Endometrium (tissue), 2 donors: ENCODE data around the gene GPR162.

Experiments
- FAIRE-seq: peaks from 2 replicates; lab custom pipeline; 2012; peaks lifted over from hg19 to GRCh38; lab: Jason Lieb, UNC
- donor health status: control.
- donor health status: control.

GPR162 gene

GRCh38 chr12:6788972-6789924, 32.4 kb upstream of the GPR162 start, which contains the start of gene CD4:
Gene CD4, plus strand, starts transcription at chr12:6789528. Its CDS starts 10,611 bp downstream, at chr12:6800139.
- FAIRE-seq, result no peak

GRCh38 chr12:6790496-6791150, 31.0 kb upstream of the GPR162 start:
- FAIRE-seq, result no peak

GRCh38 chr12:6791931-6792520, 29.6 kb upstream of the GPR162 start:
- no peak for FAIRE-seq

- FAIRE-seq, result no peak
These were observed 29.0 kb upstream of the GPR162 start for GRCh38 chr12:6792522-6793201.

- no peak for FAIRE-seq
These were observed 26.5 kb upstream of the GPR162 start for GRCh38 chr12:6795088-6795487.

GRCh38 chr12:6796576-6796975, 25.0 kb upstream of the GPR162 start:
- no peak for FAIRE-seq

GRCh38 chr12:6799147-6799546, 22.5 kb upstream of the GPR162 start:
- FAIRE-seq, result no peak

- no peak for FAIRE-seq
These were observed 14.5 kb upstream of the GPR162 start for GRCh38 chr12:6807170-6807569.

- no peak for FAIRE-seq
These were observed 12.6 kb upstream of the GPR162 start for GRCh38 chr12:6809056-6809455.

GRCh38 chr12:6810758-6811157, 10.9 kb upstream of the GPR162 start:
- no peak for FAIRE-seq

GRCh38 chr12:6813363-6813762, 8.3 kb upstream of the GPR162 start:
- FAIRE-seq, result no peak

GRCh38 chr12:6816598-6816997, 5.0 kb upstream of the GPR162 start:
- no peak for FAIRE-seq

GRCh38 chr12:6817098-6817497, 4.5 kb upstream of the GPR162 start:
- no peak for FAIRE-seq

- no peak for FAIRE-seq
These were observed 3.9 kb upstream of the GPR162 start for GRCh38 chr12:6817662-6818157.

GRCh38 chr12:6818222-6818621, 3.4 kb upstream of the GPR162 start:
- no peak for FAIRE-seq

GRCh38 chr12:6818645-6819044, 3.0 kb upstream of the GPR162 start:
- FAIRE-seq, result no peak

- no peak for FAIRE-seq
These were observed 2.3 kb upstream of the GPR162 start for GRCh38 chr12:6819106-6820030.

- no peak for FAIRE-seq
These were observed 1.5 kb upstream of the GPR162 start for GRCh38 chr12:6820166-6820565.

- FAIRE-seq, result no peak
These were observed 960 bp downstream of the GPR162 start for GRCh38 chr12:6822426-6823135.
